Fibroblast of skin of abdomen (primary cell): Measurements from ENCODE around the gene TMC1. TPM values are rescaled to one million over a fixed set of nuclear protein-coding genes. Genes with fewer than 3 reads are reported as not detected.
"Not testable (repeated sequence)": the region's sequence is repeated elsewhere in the genome, so short reads cannot be mapped to it uniquely, and the experiment has no call there.

Source experiments
- DNase-seq: peaks from one replicate; pipeline ENCODE4 v3.0.0-alpha.2; 2013
- polyA plus RNA-seq, 2 experiments: library from polyadenylated mRNA; unstranded; fragments of 120-200 nt; gene quantifications; one replicate each; pipeline ENCODE4 v1.2.1, GENCODE V29; 2013; ENCODE audit not compliant: insufficient read length in 2 of 2

Gene TMC1
- 0.28 TPM for polyA plus RNA-seq (2013, experiment 1 of 2; ENCODE audit: insufficient read length)
- polyA plus RNA-seq (2013, experiment 2 of 2; ENCODE audit: insufficient read length) = 0.09 TPM

- DNase-seq = not testable (repeated sequence)
These were observed at the start of gene TMC1 for GRCh38 chr9:72521416-72521815. Gene TMC1, plus strand, starts transcription at chr9:72521608. Its CDS starts 127,041 bp downstream, at chr9:72648649.

- peak; percentile 42 for DNase-seq
These were observed 47.7 kb upstream of the TMC1 start for GRCh38 chr9:72473474-72474261.

GRCh38 chr9:72474676-72475075, 46.7 kb upstream of the TMC1 start:
- no peak for DNase-seq

DNA sequence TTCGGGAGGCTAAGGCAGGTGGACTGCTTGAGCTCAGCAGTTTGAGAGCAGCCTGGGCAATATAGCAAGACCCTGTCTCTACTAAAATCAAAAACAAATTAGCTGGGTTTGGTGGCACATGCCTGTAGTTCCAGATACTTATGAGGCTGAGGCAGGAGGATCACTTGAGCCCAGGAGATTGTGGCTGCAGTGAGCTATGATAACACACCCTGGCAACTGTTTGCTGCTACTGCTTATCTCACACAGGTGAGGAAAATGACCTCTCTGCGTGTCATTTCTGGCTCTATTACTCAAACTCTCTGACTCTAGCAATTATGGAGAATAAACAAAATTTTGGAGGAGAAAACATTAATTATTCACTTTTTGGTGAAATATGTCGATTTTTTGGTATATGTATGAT, 45.3 kb upstream of the TMC1 start:
- no peak for DNase-seq

DNA sequence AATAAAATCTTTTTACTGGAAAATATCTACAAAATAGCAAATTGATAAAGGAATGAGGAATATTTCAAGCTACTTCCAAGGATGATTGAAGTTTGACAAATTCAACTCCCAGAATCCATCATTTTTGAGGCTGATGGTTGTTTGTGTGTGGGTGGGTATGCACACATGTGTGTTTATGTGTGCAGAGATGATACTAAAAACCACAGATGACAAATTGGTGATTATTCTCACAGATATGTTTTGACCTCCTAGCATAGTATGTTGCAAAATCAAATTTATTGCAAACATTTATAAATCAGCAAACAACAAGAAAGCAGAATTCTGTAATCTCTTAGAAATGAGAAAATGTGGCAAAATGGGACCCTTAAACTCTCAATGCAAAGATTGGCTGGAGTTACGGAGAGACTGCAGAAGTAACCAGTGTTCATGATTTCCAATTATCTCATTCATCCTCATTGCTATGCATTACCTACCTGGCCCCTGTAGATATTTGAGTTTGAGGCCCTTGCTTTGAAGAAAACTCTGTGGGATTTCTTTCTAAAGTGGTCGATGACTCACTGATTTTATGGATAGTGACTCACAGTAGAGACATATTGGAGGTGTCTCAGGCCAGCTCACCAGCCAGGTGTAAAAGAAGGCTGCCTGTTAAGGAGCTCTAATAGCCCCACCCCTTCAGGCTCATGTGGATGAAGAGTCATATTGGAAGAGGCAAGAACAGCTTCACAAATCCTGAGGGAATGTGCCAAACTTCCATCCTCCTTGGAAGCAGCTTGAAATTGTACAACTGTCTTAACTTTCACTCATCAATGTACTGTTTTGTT, 44.6 kb upstream of the TMC1 start:
- DNase-seq = peak; percentile 65

GRCh38 chr9:72477930-72478518, 43.4 kb upstream of the TMC1 start:
- DNase-seq = peak; percentile 77

DNA sequence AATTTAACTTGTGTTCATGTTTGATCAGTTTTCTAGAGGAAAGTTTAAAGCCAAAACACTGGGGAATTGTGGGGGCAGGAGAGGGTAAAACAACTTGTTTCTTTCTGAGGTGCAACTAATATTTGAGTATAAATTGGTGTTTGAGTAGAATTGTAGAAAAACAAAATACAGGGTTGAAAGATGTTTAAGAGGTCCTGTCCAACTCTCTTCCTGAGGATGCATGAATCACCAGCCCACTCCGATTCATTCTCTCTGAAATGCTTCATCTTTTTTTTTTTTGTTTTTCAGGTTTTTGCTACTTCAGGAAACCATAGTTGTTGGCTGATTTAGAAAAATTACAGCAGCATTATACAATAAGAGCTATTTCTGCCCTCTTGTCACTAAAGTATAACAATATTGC, 42.4 kb upstream of the TMC1 start:
- peak; percentile 56 for DNase-seq

DNA sequence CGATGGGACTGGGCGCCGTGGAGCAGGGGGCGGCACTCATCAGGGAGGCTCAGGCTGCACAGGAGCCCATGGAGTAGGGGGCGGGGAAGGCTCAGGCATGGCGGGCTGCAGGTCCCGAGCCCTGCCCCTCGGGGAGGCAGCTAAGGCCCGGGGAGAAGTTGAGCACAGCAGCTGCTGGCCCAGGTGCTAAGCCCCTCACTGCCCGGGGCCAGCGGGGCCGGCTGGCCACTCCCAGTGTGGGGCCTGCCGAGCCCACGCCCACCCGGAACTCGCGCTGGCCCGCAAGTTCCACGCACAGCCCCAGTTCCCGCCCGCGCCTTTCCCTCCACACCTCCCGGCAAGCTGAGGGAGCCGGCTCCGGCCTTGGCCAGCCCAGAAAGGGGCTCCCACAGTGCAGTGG, 41.1 kb upstream of the TMC1 start:
- DNase-seq = not testable (repeated sequence)

- peak; percentile 76 for DNase-seq
These were observed 40.5 kb upstream of the TMC1 start for GRCh38 chr9:72480921-72481320.

DNA sequence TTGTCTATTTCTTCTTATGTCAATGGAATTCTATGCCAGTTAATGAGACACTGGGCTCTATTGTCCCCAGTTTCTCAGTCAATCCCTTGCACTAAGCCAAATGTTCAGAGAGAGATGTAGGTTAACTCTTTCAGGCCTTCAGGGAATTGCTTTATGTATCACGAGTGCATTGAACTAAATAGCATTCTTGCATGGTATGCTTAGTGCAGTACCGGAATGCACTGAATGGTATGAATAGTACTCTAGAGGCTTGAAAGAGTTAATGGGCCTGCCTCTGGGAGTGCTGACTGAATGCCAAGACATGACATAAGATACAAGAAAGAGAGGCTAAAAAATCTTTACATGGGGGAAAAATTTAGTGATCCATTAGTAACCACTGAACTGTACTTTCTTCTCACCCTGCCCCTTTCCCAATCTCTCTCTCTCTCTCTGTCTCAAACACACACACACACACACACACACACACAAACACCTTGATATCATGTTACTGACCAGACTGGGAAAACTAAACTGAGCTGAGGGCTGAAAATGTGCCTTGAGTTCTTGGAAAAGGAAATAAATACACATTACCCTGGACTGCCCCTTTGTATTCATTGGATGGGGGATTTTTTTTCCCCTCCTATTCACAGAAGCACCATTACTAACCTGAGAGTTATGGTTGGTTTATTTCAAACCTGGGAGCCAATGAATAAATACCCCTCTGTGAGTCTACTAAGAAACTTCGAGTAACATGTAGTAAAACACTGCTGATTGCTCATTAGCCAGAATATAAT, 35.4 kb upstream of the TMC1 start:
- peak; percentile 88 for DNase-seq

DNA sequence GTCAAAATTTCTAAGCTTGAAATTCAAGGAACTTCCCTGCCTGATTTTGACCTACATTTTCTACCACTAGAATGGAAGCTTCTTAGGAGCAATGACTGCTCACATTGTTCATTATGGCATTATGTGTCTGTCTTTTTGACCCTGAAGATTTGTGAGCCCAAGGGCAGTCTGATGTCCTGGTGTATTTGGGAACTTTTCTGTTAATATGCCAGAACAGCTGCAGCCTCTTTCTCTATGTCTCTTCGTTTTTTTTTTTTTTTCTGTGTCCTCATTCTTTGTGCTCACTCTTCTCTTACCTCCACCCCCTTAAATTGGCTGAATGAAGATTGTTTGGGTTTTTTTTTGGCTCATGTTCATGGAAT, 34.8 kb upstream of the TMC1 start:
- DNase-seq = no peak

- DNase-seq = not testable (repeated sequence)
These were observed 33.7 kb upstream of the TMC1 start for GRCh38 chr9:72487665-72488064.

DNA sequence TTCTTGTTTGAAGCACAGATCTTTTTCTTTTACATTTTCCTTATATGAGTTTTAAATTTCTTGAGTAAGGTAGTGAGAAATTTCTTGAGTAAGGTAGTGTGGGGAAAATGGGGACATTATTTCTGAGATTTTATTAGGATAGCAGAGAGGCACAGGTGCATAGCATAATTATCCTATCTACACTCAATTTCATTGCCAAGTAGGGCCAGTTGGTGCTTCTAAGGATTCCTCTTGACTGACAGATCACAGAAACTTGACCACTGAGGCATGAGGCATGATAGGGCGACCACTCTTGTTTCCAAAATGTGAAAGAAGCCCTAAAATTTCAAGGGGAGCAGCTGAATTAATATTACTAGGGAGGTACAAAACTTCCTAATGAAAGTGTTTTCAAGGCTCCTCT, 31.4 kb upstream of the TMC1 start:
- no peak for DNase-seq

DNA sequence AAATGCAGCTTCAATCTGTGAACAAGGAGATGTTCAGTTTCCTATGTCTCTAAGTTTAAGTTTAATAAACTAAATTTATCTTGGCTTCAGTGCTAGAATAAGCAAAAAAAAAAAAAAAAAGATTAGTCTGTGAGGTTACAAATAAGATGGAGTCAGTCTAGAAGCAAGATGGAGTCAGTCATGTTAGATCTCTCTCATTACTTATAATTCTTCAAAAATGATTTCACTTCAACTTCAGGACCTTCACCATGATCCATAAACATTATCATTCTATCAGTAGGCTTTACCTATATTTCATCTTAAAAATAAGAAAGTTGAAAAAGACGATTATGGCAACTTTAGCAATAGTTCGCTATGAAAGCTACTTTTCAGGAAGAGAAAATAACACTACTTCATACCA, 30.2 kb upstream of the TMC1 start:
- DNase-seq = no peak

DNA sequence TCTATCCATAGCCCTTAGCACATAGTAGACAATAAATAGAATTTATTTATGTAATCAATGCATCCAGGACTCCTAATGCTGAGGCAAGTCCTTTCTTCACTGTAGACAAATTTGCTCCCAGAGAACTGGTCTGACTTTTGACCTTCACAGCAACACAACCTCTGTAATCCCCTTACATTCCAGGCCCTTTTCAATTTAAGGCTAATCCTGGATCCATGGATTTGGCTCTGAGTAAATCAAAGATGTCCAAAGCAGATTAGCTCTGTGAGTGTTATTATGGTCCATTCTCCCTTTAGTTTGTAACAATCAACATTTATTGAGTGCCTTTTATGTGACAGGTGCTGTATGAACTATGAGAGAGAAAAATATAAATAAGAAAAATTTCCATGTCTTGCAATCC, 27.4 kb upstream of the TMC1 start:
- no peak for DNase-seq

GRCh38 chr9:72497447-72498046, 23.9 kb upstream of the TMC1 start:
- no peak for DNase-seq

GRCh38 chr9:72506615-72507014, 14.8 kb upstream of the TMC1 start:
- DNase-seq = no peak

DNA sequence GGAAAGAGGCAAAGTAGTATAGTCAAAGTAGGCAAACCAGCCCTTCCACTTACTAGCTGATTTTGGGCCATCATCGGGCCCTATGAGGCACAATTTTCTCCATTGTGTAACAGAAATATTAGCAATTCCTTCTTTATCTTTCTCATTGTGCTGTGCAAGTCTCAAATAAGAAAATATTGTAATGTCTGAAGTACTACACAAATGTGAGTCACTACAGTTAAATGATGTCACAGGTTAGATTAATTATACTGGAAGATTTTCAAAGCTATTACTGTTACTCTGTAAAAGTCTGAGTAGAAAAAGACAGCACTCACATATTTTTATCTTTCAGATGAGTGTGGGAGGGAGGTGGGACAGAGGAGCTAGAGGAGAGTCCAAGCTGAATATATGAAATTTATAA, 12.4 kb upstream of the TMC1 start:
- DNase-seq = peak; percentile 66

DNA sequence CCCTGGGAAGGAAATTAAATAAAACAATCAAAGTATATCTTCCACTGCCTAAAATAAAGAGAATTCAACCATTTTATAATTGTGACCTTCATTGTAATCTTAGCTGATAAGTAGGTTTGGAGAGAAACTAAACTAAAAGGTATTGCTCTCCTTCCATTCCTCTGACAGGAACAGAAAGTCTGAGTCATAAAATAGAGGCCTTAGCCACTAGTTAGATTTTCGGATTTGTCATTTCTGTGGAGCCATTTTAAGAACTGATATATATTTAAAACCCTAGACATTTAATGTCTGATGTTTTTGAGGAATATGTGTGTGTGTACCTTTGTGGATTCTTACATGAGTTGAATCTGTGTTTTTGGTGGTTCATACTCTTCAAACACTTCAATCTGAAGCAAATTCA, 11.8 kb upstream of the TMC1 start:
- peak; percentile 20 for DNase-seq

DNA sequence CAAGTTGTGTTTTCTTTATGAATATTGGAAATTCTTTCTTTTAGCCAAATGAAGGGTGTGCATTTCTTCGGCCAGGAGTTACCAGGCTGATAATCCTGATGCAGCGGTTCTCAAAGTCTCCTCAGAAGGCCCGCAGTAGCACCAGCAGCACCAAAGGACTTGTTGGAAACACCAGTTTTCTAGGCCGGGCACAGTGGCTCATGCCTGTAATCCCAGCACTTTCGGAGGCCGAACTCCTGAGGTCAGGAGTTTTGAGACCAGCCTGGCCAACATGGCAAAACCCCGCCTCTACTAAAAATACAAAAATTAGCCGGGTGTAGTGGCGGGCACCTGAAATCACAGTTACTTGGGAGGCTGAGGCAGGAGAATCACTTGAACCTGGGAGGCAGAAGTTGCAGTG, 397 bp upstream of the TMC1 start:
- DNase-seq = not testable (repeated sequence)

DNA sequence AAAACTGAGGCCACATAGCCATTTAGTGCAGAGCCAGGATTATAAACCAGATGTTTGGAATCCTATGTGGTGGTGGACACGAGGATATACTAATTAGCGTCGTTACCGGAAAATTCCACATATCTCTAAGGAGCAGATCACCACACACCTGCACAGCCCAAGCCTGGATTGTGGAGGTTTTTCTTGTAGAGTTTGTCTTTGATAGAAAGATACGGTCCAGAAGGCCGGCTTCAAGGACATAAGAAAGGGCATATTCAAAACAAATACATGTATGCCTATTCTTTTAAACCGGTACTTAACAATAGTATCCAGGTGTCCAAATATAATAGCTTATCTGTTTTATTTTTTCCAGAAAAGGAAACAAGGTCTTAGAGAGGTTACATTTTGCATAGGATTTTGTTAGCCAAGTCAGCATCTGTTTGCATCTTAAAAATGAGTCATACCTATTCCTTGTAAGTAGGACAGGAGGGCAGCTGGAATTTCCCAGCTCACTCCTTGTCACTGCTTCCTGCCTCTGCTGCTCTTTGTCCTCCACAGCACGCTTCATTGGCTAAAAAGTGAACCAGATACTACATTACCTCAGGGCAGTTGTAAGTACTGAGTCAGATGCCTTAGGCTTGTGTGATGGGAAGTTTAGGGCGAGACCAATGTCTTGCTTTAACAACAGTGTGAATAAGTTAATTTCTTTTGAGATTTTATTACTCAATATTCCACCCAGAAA, 3.6 kb downstream of the TMC1 start:
- peak; percentile 96 for DNase-seq
